CD4-positive, alpha-beta memory T cell (primary cell): ENCODE results near the gene MED31. TPM values are rescaled to one million over a fixed set of nuclear protein-coding genes. Genes with fewer than 3 reads are reported as not detected.

Source experiments
- CTCF ChIA-PET: fragments of 350-600 bp; sonication (Branson Sonifier 250); formaldehyde crosslinking; loops from one replicate; lab custom pipeline; 2021; ENCODE audit warnings: inconsistent platforms; ENCODE audit not compliant: partially characterized antibody; lab: Charles Lee
- POLR2A ChIA-PET: fragments of 350-600 bp; sonication (Branson Sonifier 250); formaldehyde crosslinking; loops from one replicate; lab custom pipeline; 2021; ENCODE audit not compliant: partially characterized antibody; lab: Charles Lee
- DNase-seq, 5 donors: peaks; one replicate each; pipeline versions ENCODE4 v3.0.0 to v3.0.0-alpha.2; 2020 to 2022; ENCODE audit warnings: mixed read lengths in 1 of 5
- H3K27ac ChIP-seq: one replicate; pipeline ENCODE4 v1.7.0; 2013; ENCODE audit warnings: low read depth, low read length
- H3K27me3 ChIP-seq: 2 replicates; pipeline ENCODE4 v1.7.0; 2013; ENCODE audit warnings: mild to moderate bottlenecking, low read length, moderate library complexity; ENCODE audit not compliant: insufficient read depth
- H3K36me3 ChIP-seq: 2 replicates; pipeline ENCODE4 v1.7.0; 2013; ENCODE audit warnings: mild to moderate bottlenecking, low read length, moderate library complexity; ENCODE audit not compliant: insufficient read depth
- H3K4me1 ChIP-seq: 2 replicates; pipeline ENCODE4 v1.7.0; 2013; ENCODE audit warnings: mild to moderate bottlenecking, low read length, moderate library complexity; ENCODE audit not compliant: insufficient read depth
- H3K4me3 ChIP-seq, 2 donors: one replicate each; pipeline ENCODE4 v1.7.0; 2013; ENCODE audit warnings: low read length in 2 of 2, mild to moderate bottlenecking in 1 of 2
- H3K9me3 ChIP-seq, 2 donors: one replicate each; pipeline ENCODE4 v1.7.0; 2013; ENCODE audit warnings: low read length in 2 of 2, control low read depth in 1 of 2; ENCODE audit not compliant: control insufficient read depth in 1 of 2
- H3K27ac Mint-ChIP-seq, 7 donors: one replicate each; pipeline ENCODE4 v1.8.0; 2020 to 2021; ENCODE audit warnings: mixed read lengths in 7 of 7, mild to moderate bottlenecking in 6 of 7, inconsistent platforms in 3 of 7, moderate library complexity in 3 of 7
- H3K27me3 Mint-ChIP-seq, 2 donors: one replicate each; pipeline ENCODE4 v1.8.0; 2020 to 2021; ENCODE audit warnings: mixed read lengths in 2 of 2
- H3K36me3 Mint-ChIP-seq, 2 donors: one replicate each; pipeline ENCODE4 v1.8.0; 2020 to 2021; ENCODE audit warnings: mixed read lengths in 2 of 2, inconsistent platforms in 1 of 2, mild to moderate bottlenecking in 1 of 2
- H3K4me1 Mint-ChIP-seq, 4 donors: one replicate each; pipeline ENCODE4 v1.8.0; 2020 to 2021; ENCODE audit warnings: mixed read lengths in 4 of 4, mild to moderate bottlenecking in 1 of 4
- H3K4me3 Mint-ChIP-seq, 8 donors: one replicate each; pipeline ENCODE4 v1.8.0; 2020 to 2021; ENCODE audit warnings: mixed read lengths in 8 of 8, mild to moderate bottlenecking in 7 of 8, moderate library complexity in 6 of 8, inconsistent platforms in 3 of 8
- H3K9me3 Mint-ChIP-seq, 8 donors: one replicate each; pipeline ENCODE4 v1.8.0; 2020 to 2021; ENCODE audit warnings: mixed read lengths in 8 of 8, mild to moderate bottlenecking in 5 of 8, inconsistent platforms in 3 of 8, moderate library complexity in 1 of 8
- intact Hi-C: fragments of 100-400 bp; cut with micrococcal nuclease; formaldehyde crosslinking; loops from one replicate; pipeline ENCODE4 v1.15.1; 2023
- polyA plus RNA-seq, 2 donors: library from polyadenylated mRNA; unstranded; fragments of 300-500 nt; fragmentation: Illumina TruSeq; gene quantifications; one replicate each; pipeline ENCODE4 v1.2.3, GENCODE V29; 2021
- total RNA-seq, 2 experiments: library from RNA; stranded (reverse); gene quantifications; one replicate each; pipeline ENCODE4 v1.2.3, GENCODE V29; 2021

MED31 gene
- total and polyA plus RNA-seq, 4 experiments from 2014 or later, result 25.6 to 44.7 (median 33.3) TPM

DNA sequence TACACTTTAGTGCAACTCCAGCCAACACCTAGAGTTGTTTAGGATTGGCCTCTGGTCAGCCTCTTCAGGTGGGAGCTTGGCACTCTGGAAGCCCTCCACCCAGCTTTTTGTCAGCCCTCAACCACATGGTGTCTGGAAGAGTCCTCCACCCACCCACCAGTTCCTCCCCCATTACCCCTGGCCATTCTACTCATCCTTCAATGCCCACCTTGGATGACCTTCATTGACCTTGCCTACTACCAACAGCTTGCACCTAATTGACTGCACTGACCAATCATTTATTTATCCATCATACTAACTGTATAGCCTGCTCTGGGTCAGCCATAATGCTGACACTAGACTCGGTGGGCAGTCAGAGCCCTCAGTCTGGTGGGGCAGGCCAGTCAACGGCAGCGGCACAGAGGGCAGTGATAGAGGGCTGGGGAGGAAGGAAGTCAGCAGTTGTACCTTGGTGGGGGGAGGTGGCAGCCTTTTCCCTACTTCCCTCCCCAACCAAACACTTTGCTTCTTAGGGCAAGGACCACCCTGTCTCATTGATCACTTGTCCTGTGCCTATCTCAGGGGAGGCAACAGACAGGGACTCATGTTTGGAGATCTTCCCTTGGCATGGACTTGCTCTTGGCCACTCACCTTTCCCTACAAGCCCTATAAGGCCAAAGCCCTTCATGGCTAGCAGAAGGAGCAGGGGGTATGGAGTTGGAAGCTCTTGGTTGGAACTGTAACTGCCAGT is 32.5 kb upstream of the MED31 start:
- Mint-ChIP-seq H3K27me3 (peaks cover 21 to 22% of the 10 kb centered on the region in 2 donors), H3K27ac (no peak overlapping the region), H3K36me3 (peaks cover 0 to 10% of the 10 kb centered on the region in 2 donors), H3K4me1 (no peaks in the 10 kb centered on the region), H3K4me3 (peak overlapping the region in 1 of 8 donors; percentile 6), H3K9me3 (no peaks in the 10 kb centered on the region)
- Histone ChIP-seq H3K36me3 (no peaks in the 10 kb centered on the region), H3K4me1 (no peaks in the 10 kb centered on the region), H3K4me3 (no peak overlapping the region), H3K27me3 (no peaks in the 10 kb centered on the region), H3K27ac (no peak overlapping the region), H3K9me3 (no peaks in the 10 kb centered on the region)
- intact Hi-C loops, result no loop called here
- ChIA-PET CTCF (interaction anchor here (0.9 kb wide), 1 partner anchor 160 kb away, joined by 3 read pairs; no protein-coding TSS in a partner anchor), POLR2A (no interaction called here)
- no peak for DNase-seq

DNA sequence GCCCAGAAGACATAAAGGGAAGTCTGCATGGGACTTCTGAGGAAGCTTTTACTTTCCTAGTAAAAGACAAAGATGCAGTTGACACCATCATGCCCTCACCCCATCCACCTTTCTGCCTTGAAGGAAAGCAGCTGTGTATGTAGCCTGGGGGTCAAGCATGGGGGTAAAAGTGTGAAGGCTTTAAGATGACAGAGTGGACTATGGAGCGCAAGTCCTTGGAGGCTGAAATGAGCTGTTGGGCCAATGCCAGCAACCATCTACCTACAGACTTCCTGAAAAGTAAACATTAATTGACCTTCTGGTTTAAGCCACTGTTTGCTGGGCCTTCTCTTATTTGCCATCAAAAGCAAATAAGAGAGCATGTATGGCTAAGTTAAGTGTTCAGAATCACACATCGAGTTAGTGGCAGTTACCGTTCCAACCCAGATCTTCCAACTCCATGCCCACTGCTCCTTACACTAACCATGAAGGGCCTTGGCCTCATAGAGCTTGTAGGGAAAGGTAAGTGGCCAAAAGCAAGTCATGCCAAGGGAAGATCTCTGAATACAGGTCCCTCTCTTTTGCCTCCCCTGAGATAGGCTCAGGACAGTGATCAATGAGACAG is 31.8 kb upstream of the MED31 start:
- no peak for DNase-seq
- H3K4me1 Mint-ChIP-seq, result peaks cover 0 to under 1% (median 0%) of the 10 kb centered on the region in 4 donors
- Histone ChIP-seq H3K27me3 (no peaks in the 10 kb centered on the region), H3K4me3 (no peak overlapping the region), H3K27ac (no peak overlapping the region), H3K36me3 (no peaks in the 10 kb centered on the region), H3K4me1 (no peaks in the 10 kb centered on the region), H3K9me3 (no peaks in the 10 kb centered on the region)
- peaks cover 0 to 10% of the 10 kb centered on the region in 2 donors for H3K36me3 Mint-ChIP-seq
- ChIA-PET POLR2A (no interaction called here), CTCF (interaction anchor here (1.1 kb wide), 1 partner anchor 16 kb away, joined by 3 read pairs; no protein-coding TSS in a partner anchor)
- H3K4me3 Mint-ChIP-seq, result no peak overlapping the region
- H3K27ac Mint-ChIP-seq, result no peak overlapping the region
- peaks cover 26 to 28% of the 10 kb centered on the region in 2 donors for H3K27me3 Mint-ChIP-seq
- no peaks in the 10 kb centered on the region for H3K9me3 Mint-ChIP-seq
- intact Hi-C loops, result no loop called here

DNA sequence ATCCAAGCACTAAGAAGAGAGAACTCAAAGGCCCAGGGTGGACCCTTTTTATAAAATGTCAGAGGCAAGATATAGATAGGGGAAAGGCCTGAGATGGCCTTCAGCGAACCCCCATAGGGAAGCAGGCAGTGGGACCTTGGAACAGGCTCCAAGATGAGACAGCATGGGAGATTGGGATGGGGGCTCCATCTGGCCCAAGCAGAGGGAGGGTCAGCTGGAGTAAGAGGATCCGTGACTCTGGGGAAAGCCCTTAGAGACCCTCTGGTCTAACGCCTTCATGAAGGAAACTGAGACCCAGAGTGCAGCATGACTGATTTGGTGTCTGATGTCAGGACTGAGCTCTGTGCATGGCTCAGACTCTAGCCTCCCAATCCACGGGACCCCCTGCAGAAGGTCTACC is 30.9 kb upstream of the MED31 start:
- Histone ChIP-seq H3K9me3 (no peaks in the 10 kb centered on the region), H3K27ac (no peak overlapping the region), H3K27me3 (peaks cover 4% of the 10 kb centered on the region), H3K4me1 (peaks cover 6% of the 10 kb centered on the region), H3K4me3 (no peak overlapping the region), H3K36me3 (no peaks in the 10 kb centered on the region)
- no peak overlapping the region for H3K27ac Mint-ChIP-seq
- ChIA-PET POLR2A (no interaction called here), CTCF (interaction anchor here (1.1 kb wide), 1 partner anchor 15 kb away, joined by 3 read pairs; no protein-coding TSS in a partner anchor)
- no peak overlapping the region for H3K4me3 Mint-ChIP-seq
- peaks cover 0 to 10% of the 10 kb centered on the region in 2 donors for H3K36me3 Mint-ChIP-seq
- no peaks in the 10 kb centered on the region for H3K9me3 Mint-ChIP-seq
- no peak for DNase-seq
- H3K4me1 Mint-ChIP-seq, result peaks cover 0 to 8% (median 5%) of the 10 kb centered on the region in 4 donors
- peaks cover 25 to 26% of the 10 kb centered on the region in 2 donors for H3K27me3 Mint-ChIP-seq
- intact Hi-C loops, result no loop called here

DNA sequence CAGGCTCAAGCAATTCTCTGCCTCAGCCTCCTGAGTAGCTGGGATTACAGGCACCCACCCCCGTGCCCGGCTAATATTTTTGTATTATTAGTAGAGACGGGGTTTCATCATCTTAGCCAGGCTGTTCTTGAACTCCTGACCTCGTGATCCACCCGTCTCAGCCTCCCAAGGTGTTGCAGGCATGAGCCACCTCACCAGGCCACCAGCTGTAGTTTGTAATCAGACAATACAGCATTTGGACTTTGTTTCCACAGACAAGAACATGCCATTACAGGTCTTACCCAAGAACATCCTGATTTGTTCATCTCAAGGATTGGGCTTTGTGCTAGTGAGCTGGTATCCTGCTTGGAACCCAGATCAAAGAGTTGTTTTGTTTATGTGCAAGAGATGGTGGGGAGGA is 30.3 kb upstream of the MED31 start:
- intact Hi-C loops, result no loop called here
- ChIA-PET POLR2A (no interaction called here), CTCF (interaction anchor here (1.1 kb wide), 1 partner anchor 15 kb away, joined by 3 read pairs; no protein-coding TSS in a partner anchor)
- Mint-ChIP-seq H3K4me3 (no peak overlapping the region), H3K4me1 (peaks cover 0 to 10% (median 5%) of the 10 kb centered on the region in 4 donors), H3K36me3 (peaks cover 0 to 10% of the 10 kb centered on the region in 2 donors), H3K27ac (no peak overlapping the region), H3K27me3 (peaks cover 19 to 26% of the 10 kb centered on the region in 2 donors), H3K9me3 (no peaks in the 10 kb centered on the region)
- peaks cover 9% of the 10 kb centered on the region for H3K4me1 ChIP-seq
- H3K27ac ChIP-seq, result no peak overlapping the region
- H3K36me3 ChIP-seq, result no peaks in the 10 kb centered on the region
- peaks cover 4% of the 10 kb centered on the region for H3K27me3 ChIP-seq
- no peak overlapping the region for H3K4me3 ChIP-seq
- H3K9me3 ChIP-seq, result no peaks in the 10 kb centered on the region
- DNase-seq, result no peak

DNA sequence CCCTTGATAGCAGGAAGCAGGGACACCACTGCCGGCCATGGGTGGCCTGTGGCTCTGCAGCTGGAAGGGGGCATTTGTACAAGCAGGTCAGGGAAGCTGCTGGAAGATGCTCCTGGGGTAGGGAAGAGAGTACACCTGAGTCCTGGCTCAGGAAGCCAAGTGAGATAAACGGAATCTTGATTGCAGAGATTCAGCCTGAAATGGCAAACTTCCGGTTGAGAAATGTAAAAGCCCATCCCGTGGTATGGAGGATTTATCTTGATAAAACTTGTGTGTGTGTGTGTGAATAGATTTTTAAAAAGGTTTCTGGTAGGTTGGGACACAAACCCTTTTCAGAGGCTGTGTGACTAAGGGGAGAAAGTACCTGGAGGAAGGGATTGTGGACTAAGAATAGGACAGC is 29.8 kb upstream of the MED31 start:
- DNase-seq, result no peak
- H3K27me3 ChIP-seq, result peaks cover 4% of the 10 kb centered on the region
- H3K27ac ChIP-seq, result no peak overlapping the region
- peaks cover 17 to 26% of the 10 kb centered on the region in 2 donors for H3K27me3 Mint-ChIP-seq
- no peaks in the 10 kb centered on the region for H3K36me3 ChIP-seq
- no peaks in the 10 kb centered on the region for H3K9me3 ChIP-seq
- peak overlapping the region in 1 of 8 donors; percentile 5 for H3K4me3 Mint-ChIP-seq
- POLR2A ChIA-PET, result no interaction called here
- H3K9me3 Mint-ChIP-seq, result no peaks in the 10 kb centered on the region
- H3K36me3 Mint-ChIP-seq, result peaks cover 0 to 10% of the 10 kb centered on the region in 2 donors
- H3K27ac Mint-ChIP-seq, result no peak overlapping the region
- peaks cover 0 to 10% (median 5%) of the 10 kb centered on the region in 4 donors for H3K4me1 Mint-ChIP-seq
- CTCF ChIA-PET, result no interaction called here
- intact Hi-C loops, result no loop called here
- H3K4me1 ChIP-seq, result peaks cover 9% of the 10 kb centered on the region
- no peak overlapping the region for H3K4me3 ChIP-seq

DNA sequence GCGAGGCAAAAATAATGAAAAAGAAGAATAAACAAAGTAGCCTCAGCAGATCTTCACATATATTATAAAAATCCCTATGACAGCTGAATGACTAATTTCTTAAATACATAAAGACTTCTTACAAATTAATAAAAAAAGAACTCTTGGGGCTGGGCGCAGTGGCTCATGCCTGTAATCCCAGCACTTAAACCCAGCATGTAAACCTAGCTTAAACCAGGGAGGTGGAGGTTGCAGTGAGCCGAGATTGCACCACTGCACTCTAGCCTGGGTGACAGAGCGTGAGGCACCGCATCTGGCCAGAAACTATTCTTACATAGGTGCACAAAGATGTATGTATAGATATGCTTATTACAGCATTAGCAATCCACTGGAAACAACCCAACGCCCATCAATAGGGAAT is 27.8 kb upstream of the MED31 start:
- Mint-ChIP-seq H3K27ac (no peak overlapping the region), H3K27me3 (peaks cover 15 to 18% of the 10 kb centered on the region in 2 donors), H3K4me1 (peaks cover 0 to 10% (median 5%) of the 10 kb centered on the region in 4 donors), H3K36me3 (peaks cover 0 to 6% of the 10 kb centered on the region in 2 donors), H3K4me3 (no peak overlapping the region), H3K9me3 (no peaks in the 10 kb centered on the region)
- Histone ChIP-seq H3K9me3 (no peaks in the 10 kb centered on the region), H3K4me3 (no peak overlapping the region), H3K27ac (no peak overlapping the region), H3K36me3 (no peaks in the 10 kb centered on the region), H3K4me1 (peaks cover 9% of the 10 kb centered on the region), H3K27me3 (peaks cover 4% of the 10 kb centered on the region)
- ChIA-PET CTCF (interaction anchor here (1.2 kb wide), 1 partner anchor 61 kb away, joined by 3 read pairs; no protein-coding TSS in a partner anchor), POLR2A (no interaction called here)
- no peak for DNase-seq
- intact Hi-C loops, result no loop called here

DNA sequence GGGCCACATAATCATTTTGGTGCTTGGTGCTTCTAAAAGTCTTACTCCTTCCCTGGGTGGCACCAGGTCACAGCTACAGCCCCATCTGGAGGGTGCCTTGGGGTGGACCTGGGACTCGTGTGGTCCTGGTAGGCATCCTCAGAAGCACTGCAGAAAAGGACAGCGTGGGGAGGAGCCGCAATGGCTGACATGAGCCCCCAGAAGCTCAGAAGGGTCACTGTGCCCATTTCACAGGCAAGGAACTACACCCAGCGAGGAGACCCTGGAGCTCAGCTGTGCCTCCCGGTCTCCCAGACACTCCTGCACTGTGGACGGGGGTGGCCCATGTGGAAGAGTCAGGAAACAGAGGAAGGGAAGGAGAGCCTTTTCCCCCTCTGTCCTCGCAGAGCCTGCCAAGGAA is 26.5 kb upstream of the MED31 start:
- ChIA-PET POLR2A (no interaction called here), CTCF (no interaction called here)
- Histone ChIP-seq H3K4me1 (peaks cover 9% of the 10 kb centered on the region), H3K4me3 (no peak overlapping the region), H3K27ac (no peak overlapping the region), H3K27me3 (peaks cover 4% of the 10 kb centered on the region), H3K9me3 (no peaks in the 10 kb centered on the region), H3K36me3 (no peaks in the 10 kb centered on the region)
- Mint-ChIP-seq H3K4me1 (peaks cover 0 to 10% (median 5%) of the 10 kb centered on the region in 4 donors), H3K27ac (peak overlapping the region in 1 of 7 donors; percentile 42), H3K9me3 (no peaks in the 10 kb centered on the region), H3K36me3 (peaks cover 0 to 6% of the 10 kb centered on the region in 2 donors), H3K27me3 (peaks cover 13 to 15% of the 10 kb centered on the region in 2 donors), H3K4me3 (no peak overlapping the region)
- no peak for DNase-seq
- intact Hi-C loops, result no loop called here
